ENCODE results near the gene LY6G5B.

The LY6G5B gene

GRCh38 chr6:31686483-31686882 is 16.7 kb downstream of the LY6G5B start:
- FAIRE-seq (no peak), DNase-seq (ENCODE audit: insufficient read length, low spot score) (no peak)
- TF ChIP-seq POLR2A (IDR thresholded peaks at IDR 0.05; ENCODE audit: low read depth, low read length): no peak

- FAIRE-seq (no peak), DNase-seq (ENCODE audit: insufficient read length, low spot score) (no peak)
- no peak for TF ChIP-seq POLR2A (IDR thresholded peaks at IDR 0.05; ENCODE audit: low read depth, low read length)
Observed at GRCh38 chr6:31687321-31687720, 17.5 kb downstream of the LY6G5B start.

GRCh38 chr6:31687860-31688693 is 18.3 kb downstream of the LY6G5B start:
- no peak for TF ChIP-seq POLR2A (IDR thresholded peaks at IDR 0.05; ENCODE audit: low read depth, low read length)
- DNase-seq (ENCODE audit: insufficient read length, low spot score) (no peak), FAIRE-seq (no peak)

DNA sequence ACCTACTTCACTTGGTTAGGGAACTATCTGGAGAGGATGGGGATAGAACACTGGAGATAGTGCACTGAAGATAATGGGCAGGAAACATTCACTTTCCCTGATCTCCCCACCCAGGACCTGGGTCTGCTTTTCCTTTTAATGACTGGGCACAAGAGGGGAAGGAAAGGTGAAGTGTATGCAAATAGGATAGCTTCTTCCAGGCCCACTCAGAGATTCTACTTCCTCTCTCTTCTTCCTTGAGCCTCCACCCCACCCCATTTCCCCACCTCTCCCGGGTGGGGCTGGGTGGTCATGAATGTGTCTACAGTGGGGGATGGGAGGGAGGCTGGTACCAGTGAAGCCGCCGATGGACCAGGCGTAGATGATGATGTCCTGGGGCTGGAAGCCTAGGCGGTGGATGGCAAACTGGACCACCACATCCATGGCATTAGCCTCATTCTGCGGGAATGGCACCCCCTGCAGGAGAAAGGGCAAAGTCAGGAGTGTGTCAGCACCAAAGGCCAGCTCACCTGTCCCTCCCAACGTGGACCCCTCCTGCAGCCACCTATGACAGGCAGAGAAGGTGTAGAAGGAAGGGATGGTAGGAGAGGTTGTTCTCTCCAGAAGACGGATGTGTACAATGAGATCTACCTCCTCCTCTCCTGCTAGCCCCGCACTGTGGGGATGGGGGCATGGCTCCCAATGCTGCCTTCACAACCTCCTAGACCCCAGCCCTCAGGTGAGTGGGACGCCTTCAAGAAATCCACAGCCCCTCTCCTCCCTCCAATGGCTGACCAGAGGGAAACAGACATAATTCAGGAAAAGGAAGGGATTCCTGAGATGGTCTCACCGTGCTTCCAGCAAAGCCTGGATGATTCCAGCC is 19.7 kb downstream of the LY6G5B start:
- FAIRE-seq: no peak
- no peak for TF ChIP-seq POLR2A (IDR thresholded peaks at IDR 0.05; ENCODE audit: low read depth, low read length)

DNA sequence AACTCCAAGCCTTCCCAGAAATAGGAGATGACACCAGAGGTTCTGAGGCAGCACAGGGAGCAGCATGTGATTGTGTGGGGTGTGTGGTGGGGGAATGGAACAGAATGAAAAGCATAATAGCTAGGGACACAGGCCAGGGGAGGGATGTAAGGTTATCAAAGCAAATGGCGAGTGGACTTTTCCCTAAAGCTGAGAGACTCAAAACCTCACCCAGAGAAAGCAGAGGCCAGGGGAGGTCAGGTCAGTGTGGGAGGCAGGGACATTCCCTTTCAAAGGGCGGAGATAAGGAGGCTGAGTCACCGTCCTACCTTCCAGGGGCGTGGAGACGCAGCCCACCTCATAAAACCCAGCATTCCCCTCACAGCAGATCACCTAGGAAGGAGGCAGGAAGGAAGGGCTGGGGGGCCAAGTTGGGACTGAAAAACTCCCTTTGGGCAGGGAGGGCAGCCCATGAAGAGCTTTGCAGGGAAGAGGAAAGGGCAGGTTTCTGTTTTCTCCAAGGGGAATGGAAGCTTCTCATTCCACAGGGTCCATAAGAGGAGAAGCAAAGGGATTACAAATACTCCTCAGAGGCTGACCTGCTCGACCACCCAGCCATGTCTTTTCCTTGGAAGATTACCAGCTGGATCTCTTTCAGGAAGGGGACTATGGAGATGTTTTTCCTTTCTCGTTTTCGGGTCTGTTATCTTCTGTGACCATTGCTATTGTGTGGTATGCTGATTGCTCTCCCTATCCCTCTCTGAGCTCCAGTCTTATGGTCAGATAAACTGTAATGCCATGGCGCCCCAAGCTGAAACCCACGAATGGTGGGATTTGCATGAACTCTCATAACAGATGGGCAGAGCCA is 20.7 kb downstream of the LY6G5B start:
- TF ChIP-seq POLR2A (IDR thresholded peaks at IDR 0.05; ENCODE audit: low read depth, low read length): no peak
- FAIRE-seq (no peak), DNase-seq (ENCODE audit: insufficient read length, low spot score) (no peak)

More for the DNA sequence above, 19.7 kb downstream of the LY6G5B start:
- no peak for DNase-seq (ENCODE audit: insufficient read length, low spot score)

GRCh38 chr6:31691078-31691463 is 21.3 kb downstream of the LY6G5B start:
- TF ChIP-seq POLR2A (IDR thresholded peaks at IDR 0.05; ENCODE audit: low read depth, low read length): no peak
- FAIRE-seq (no peak), DNase-seq (ENCODE audit: insufficient read length, low spot score) (no peak)

DNA sequence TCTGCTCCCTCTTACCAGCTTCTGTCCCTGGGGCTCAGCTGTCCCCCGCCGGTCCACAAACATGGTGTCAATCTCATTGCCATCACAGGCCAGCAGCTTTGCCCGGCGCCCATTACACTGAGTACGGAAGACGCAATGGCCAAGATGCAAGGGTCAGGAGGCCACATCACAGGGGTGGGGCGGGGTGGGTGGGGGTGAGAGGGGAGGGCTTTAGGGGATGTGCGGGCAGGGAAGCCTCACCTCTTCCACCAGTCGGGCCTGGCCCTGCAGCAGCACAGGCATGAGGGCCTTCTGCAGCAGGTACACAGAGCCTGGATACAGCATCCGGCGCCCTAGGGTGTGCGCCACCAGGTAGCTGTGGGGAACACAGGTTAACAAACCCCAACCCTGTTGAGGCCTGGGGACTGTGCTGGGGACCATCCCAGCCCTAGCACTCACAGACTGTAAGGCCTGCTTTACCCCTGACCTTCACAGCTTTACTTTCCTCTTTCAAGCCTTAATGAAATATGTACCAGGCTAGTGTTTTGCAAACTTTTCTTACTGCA is 21.9 kb downstream of the LY6G5B start:
- no peak for TF ChIP-seq POLR2A (IDR thresholded peaks at IDR 0.05; ENCODE audit: low read depth, low read length)
- no peak for DNase-seq (ENCODE audit: insufficient read length, low spot score)
- FAIRE-seq: no peak

DNA sequence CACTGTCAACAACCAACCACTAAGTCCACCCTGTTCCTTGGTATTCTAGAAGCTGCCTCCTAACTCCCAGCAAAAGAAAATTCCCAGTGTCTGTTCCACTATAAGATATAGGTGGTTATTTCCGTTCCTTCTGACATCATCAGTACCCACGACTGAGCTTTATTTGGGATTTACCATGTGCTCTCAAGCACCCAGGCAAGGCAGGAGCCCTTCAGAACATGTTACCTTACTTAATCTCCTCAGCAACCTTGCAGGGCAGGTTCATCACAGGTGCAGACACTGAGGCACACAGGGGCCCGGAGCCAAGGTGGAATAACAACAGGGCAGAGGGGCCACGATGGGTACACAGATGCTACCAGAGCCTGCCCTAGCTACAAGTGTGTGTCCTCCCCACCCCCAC is 22.6 kb downstream of the LY6G5B start:
- no peak for TF ChIP-seq POLR2A (IDR thresholded peaks at IDR 0.05; ENCODE audit: low read depth, low read length)
- no peak for DNase-seq (ENCODE audit: insufficient read length, low spot score)
- no peak for FAIRE-seq

DNA sequence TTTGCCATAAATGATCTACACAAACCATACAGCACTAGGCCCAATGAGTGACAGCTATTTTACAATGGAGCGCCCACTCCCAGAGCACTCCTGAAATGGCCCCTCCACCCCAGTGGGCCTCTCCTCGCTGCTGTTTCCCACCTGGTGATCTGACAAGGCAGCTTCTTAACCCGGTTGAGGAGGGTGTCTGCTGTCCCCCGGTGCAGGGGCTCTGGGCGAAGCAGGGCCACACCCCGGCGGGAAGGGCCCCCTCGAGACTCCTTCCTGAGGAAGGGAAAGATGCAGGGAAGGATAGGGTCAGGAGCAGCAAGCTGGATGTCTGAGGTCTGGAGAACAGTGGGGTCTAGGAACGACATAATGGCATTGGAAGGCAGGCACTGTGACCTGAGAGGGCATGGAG is 23.1 kb downstream of the LY6G5B start:
- no peak for TF ChIP-seq POLR2A (IDR thresholded peaks at IDR 0.05; ENCODE audit: low read depth, low read length)
- DNase-seq (ENCODE audit: insufficient read length, low spot score): no peak
- no peak for FAIRE-seq

- FAIRE-seq: no peak
- no peak for DNase-seq (ENCODE audit: insufficient read length, low spot score)
- no peak for TF ChIP-seq POLR2A (IDR thresholded peaks at IDR 0.05; ENCODE audit: low read depth, low read length)
Observed at GRCh38 chr6:31693535-31693934, 23.8 kb downstream of the LY6G5B start.

GRCh38 chr6:31697555-31697954 is 27.8 kb downstream of the LY6G5B start:
- TF ChIP-seq POLR2A (IDR thresholded peaks at IDR 0.05; ENCODE audit: low read depth, low read length): no peak
- no peak for FAIRE-seq
- DNase-seq (ENCODE audit: insufficient read length, low spot score): no peak

- no peak for DNase-seq (ENCODE audit: insufficient read length, low spot score)
- TF ChIP-seq POLR2A (IDR thresholded peaks at IDR 0.05; ENCODE audit: low read depth, low read length): no peak
- FAIRE-seq: no peak
Observed at GRCh38 chr6:31700740-31701401, 31.1 kb downstream of the LY6G5B start.
